ENCODE data around the gene PCLAF.

The PCLAF gene

DNA sequence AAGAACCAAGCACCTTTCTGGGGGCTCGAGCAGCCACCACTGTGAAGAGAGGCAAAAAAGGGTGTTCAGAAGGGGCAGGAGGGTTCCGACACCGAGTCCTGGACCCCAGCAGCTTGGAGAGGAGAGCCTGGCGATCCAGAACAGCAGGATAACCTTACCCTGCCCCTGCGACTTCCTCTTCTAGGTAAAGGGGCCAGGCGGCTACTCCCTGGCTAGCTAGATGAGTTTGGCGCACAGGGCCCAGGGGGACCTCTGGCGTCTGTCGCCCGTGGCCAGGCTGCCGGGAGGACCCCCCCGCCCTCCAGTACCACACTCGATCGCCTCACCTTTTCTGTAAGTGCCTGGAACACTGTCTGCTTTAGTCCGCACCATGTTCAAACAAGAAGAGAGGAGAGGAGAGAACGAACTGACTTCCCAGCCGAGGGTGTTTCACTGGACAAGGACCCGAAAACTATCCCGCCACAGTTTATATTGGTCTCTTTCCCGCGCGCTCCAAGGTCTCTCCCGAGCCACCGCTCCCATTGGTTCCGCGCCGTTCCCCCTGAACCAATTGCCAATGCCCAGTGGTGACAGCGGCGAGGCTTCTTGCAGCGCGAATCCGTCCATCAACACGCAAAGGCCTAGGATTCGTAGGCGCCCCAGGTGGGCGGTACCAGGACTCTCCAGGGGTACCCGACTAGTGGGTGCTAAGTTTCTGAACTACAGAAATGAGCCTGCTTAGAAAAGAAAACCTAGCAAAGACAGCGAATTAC lies at the start of gene PCLAF:
Gene PCLAF (minus strand): TSS at position 442 of the 752 bp plus-strand sequence. CDS start 70 bp downstream, at position 372.
- no peaks in the 10 kb centered on the region for H3F3A ChIP-seq (ENCODE audit: insufficient read depth, low read length)
- peaks cover 29% of the 10 kb centered on the region for H3K4me1 ChIP-seq (ENCODE audit: insufficient read depth, low read length, severe bottlenecking)
- peaks cover 23% of the 10 kb centered on the region for H3K36me3 ChIP-seq (ENCODE audit: insufficient read depth, low read length)
- no peaks in the 10 kb centered on the region for H3K27me3 ChIP-seq (ENCODE audit: insufficient read depth, low read length)
- H3K9ac ChIP-seq (ENCODE audit: low read length), result peak within 1 kb of the TSS; percentile 97
- peak within 1 kb of the TSS; percentile 99 for H3K4me3 ChIP-seq (ENCODE audit: low read depth, low read length, poor library complexity, severe bottlenecking)
- peak within 1 kb of the TSS; percentile 81 for H2AFZ ChIP-seq (ENCODE audit: low read length)
- no peaks in the 10 kb centered on the region for H3K9me3 ChIP-seq (ENCODE audit: low read length)
- H3K27ac ChIP-seq (ENCODE audit: low read depth, low read length, poor library complexity, severe bottlenecking), result peak within 1 kb of the TSS; percentile 59
- peak within 1 kb of the TSS; percentile 98 for H3K4me2 ChIP-seq (ENCODE audit: low read length)
- H4K20me1 ChIP-seq (ENCODE audit: insufficient read depth, low read length), result no peaks in the 10 kb centered on the region
- TF ChIP-seq CTCF (IDR thresholded peaks at IDR 0.05; ENCODE audit: low read length) (no peak), EZH2 (IDR thresholded peaks at IDR 0.05; ENCODE audit: borderline replicate concordance, low read length) (no peak)
- peaks cover 16% of the 10 kb centered on the region for H3K79me2 ChIP-seq (ENCODE audit: insufficient read depth, low read length)
- H3K9me2 ChIP-seq (ENCODE audit: low read depth, low read length), result no peaks in the 10 kb centered on the region

GRCh38 chr15:64430000-64430735 lies 48.9 kb upstream of the PCLAF start:
- no peaks in the 10 kb centered on the region for H3K4me1 ChIP-seq (ENCODE audit: insufficient read depth, low read length, severe bottlenecking)
- no peak overlapping the region for H3K9ac ChIP-seq (ENCODE audit: low read length)
- TF ChIP-seq CTCF (IDR thresholded peaks at IDR 0.05; ENCODE audit: low read length), result no peak
- H3K79me2 ChIP-seq (ENCODE audit: insufficient read depth, low read length), result no peaks in the 10 kb centered on the region
- H3K27me3 ChIP-seq (ENCODE audit: insufficient read depth, low read length), result no peaks in the 10 kb centered on the region
- H3K4me3 ChIP-seq (ENCODE audit: low read depth, low read length, poor library complexity, severe bottlenecking), result no peak overlapping the region
- no peaks in the 10 kb centered on the region for H4K20me1 ChIP-seq (ENCODE audit: insufficient read depth, low read length)
- H2AFZ ChIP-seq (ENCODE audit: low read length), result no peak overlapping the region
- no peaks in the 10 kb centered on the region for H3F3A ChIP-seq (ENCODE audit: insufficient read depth, low read length)
- no peak overlapping the region for H3K27ac ChIP-seq (ENCODE audit: low read depth, low read length, poor library complexity, severe bottlenecking)
- no peaks in the 10 kb centered on the region for H3K9me3 ChIP-seq (ENCODE audit: low read length)
- H3K36me3 ChIP-seq (ENCODE audit: insufficient read depth, low read length), result peaks cover 11% of the 10 kb centered on the region; the same call in 1 of the 2 replicates
- H3K9me2 ChIP-seq (ENCODE audit: low read depth, low read length), result no peaks in the 10 kb centered on the region
- H3K4me2 ChIP-seq (ENCODE audit: low read length), result no peak overlapping the region

DNA sequence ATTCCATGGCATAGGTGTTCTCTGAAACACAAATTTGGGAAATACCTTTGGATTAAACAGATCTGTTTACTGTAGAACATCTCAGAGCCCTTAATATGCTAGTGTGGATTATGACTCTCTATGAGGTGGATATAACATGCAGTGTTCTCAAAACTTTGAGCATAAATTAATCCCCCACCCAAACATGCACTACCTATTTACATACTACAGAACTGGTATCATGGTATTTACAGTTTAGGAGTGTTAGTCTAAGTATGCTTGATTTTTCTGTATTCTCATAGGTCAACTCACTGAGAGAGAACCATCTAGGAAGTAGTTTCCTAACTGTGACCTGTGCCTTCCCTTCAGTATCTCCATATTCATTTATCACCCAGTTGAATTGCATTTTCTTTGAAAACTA lies 48.2 kb upstream of the PCLAF start:
- Histone ChIP-seq H4K20me1 (ENCODE audit: insufficient read depth, low read length) (no peaks in the 10 kb centered on the region), H3K27ac (ENCODE audit: low read depth, low read length, poor library complexity, severe bottlenecking) (no peak overlapping the region), H3K9ac (ENCODE audit: low read length) (no peak overlapping the region)

More for the DNA sequence above, 48.2 kb upstream of the PCLAF start:
- Histone ChIP-seq H3F3A (ENCODE audit: insufficient read depth, low read length) (no peaks in the 10 kb centered on the region), H3K79me2 (ENCODE audit: insufficient read depth, low read length) (no peaks in the 10 kb centered on the region), H2AFZ (ENCODE audit: low read length) (no peak overlapping the region), H3K4me3 (ENCODE audit: low read depth, low read length, poor library complexity, severe bottlenecking) (no peak overlapping the region), H3K4me1 (ENCODE audit: insufficient read depth, low read length, severe bottlenecking) (no peaks in the 10 kb centered on the region), H3K4me2 (ENCODE audit: low read length) (no peak overlapping the region), H3K27me3 (ENCODE audit: insufficient read depth, low read length) (no peaks in the 10 kb centered on the region), H3K36me3 (ENCODE audit: insufficient read depth, low read length) (peaks cover 12% of the 10 kb centered on the region; the same call in 1 of the 2 replicates), H3K9me3 (ENCODE audit: low read length) (no peaks in the 10 kb centered on the region), H3K9me2 (ENCODE audit: low read depth, low read length) (no peaks in the 10 kb centered on the region)
- no peak for TF ChIP-seq EZH2 (IDR thresholded peaks at IDR 0.05; ENCODE audit: borderline replicate concordance, low read length)
- TF ChIP-seq CTCF (IDR thresholded peaks at IDR 0.05; ENCODE audit: low read length), result no peak

Data from OCI-LY1 (cell line).